Hippocampal formation (tissue), 2 donors: ENCODE measurements around the gene SNTA1.
"Not testable (repeated sequence)": the region's sequence is repeated elsewhere in the genome, so short reads cannot be mapped to it uniquely, and the experiment has no call there.

Experiments used
- DNase-seq, 2 donors: peaks; one replicate each; lab custom pipeline; 2025; lab: John Stamatoyannopoulos, UW

The SNTA1 gene

DNA sequence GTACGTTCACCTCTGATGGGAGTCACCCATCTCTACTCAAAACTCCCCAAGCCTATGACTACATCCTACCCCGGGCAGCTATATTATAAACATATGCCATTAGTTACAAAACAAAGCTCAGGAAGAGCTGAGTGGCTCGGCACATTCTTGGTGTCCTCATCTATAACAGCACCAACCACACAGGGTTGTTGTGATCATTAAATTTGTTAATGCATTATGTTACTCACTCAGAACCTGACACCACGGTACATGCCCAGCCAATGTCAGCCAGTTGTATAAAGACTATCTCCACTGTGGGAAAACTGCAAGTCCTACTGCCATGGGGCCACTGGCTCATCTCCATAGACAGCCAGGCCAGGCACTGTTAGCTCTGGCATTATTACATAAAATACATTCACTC, 50.0 kb downstream of the SNTA1 start:
- no peak for DNase-seq

DNA sequence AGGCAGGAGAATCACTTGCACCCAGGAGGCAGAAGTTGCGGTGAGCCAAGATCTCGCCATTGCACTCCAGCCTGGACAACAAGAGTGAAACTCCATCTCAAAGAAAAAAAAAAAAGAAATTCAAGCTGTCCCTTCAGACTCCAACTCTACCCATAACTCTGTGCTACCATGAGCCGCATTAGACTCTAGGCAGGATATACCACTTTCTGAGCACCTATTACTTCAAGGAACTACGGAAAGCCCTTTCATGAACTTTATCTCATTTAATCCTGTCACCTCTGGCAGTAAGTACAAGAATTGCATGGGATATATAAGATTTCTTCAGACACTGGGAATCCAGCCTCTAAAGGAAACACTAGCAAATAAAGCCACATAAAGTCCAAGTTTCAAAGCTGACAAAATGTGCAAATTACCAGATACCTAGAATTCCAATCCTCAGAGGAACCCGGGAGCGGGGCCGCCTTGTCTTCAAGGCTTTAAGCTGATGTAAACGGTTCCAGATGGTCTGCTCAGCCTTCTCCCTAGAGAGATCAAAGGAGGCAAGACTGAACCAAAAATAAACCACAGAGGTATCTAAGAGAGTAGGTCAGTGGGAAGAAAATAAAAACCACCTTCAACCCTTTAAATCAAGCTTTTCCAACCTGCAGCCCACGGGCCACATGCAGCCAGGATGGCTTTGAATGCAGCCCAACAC, 51.7 kb downstream of the SNTA1 start:
- no peak for DNase-seq

DNA sequence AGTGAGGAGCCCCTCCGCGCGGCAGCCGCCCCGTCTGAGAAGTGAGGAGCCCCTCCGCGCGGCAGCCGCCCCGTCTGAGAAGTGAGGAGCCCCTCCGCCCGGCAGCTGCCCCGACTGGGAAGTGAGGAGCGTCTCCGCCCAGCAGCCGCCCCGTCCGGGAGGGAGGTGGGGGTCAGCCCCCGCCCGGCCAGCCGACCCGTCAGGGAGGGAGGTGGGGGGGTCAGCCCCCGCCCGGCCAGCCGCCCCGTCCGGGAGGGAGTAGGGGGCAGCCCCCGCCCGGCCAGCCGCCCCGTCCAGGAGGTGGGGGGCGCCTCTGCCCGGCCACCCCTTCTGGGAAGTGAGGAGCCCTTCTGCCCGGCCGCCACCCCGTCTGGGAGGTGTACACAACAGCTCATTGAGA, 54.2 kb downstream of the SNTA1 start:
- DNase-seq, result not testable (repeated sequence)

DNA sequence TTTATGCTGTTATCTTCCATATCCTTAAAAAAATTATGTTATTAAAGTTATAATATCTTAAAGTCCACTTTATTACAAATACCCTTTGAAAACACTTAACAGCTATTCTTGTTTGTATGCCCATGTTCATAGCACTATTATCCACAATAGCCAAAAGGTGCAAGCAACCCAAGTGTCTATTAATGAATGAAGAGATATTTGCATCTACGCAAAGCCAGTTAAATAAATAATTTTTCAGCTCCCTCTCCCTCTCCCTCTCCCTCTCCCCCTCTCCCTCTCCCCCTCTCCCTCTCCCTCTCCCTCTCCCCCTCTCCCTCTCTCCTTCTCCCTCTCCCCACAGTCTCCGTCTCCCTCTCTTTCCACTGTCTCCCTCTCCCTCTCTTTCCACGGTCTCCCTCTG, 55.3 kb downstream of the SNTA1 start:
- DNase-seq, result no peak

DNA sequence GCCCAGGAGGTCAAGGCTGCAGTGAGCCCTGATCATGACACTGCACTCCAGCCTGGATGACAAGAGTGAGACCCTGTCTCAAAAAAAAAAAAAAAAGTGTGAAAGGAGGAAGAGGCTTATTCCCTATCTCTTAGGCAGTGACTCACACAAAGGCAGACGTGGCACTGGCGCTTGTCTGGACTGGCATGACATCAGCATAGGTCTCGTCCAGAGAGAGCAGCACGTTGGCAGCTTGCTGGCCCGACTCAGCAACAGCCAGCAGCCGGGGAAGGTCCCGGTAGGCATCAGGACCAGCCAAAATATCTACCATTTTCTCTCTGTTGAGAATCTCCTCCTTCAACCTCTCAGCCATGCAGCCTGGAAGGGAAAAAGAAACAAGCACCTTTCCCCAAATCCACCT, 56.4 kb downstream of the SNTA1 start:
- no peak for DNase-seq

DNA sequence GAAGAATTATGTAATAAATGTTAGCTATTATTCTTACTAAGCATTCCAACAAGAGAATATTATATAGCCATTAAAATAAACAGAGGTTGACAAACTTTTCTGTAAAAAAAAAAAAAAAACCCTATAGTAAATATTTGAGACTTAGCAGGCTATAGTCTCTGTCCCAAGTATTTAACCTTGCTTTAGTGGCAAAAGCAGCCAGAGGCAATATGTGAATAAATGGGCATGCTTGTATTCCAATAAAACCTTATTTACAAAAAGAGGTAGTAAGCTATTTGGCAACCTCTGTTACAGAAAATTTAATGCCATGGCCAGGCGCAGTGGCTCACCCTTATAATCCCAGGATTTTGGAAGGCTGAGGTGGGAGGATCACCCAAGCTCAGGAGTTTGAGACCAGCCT, 56.9 kb downstream of the SNTA1 start:
- DNase-seq, result no peak

DNA sequence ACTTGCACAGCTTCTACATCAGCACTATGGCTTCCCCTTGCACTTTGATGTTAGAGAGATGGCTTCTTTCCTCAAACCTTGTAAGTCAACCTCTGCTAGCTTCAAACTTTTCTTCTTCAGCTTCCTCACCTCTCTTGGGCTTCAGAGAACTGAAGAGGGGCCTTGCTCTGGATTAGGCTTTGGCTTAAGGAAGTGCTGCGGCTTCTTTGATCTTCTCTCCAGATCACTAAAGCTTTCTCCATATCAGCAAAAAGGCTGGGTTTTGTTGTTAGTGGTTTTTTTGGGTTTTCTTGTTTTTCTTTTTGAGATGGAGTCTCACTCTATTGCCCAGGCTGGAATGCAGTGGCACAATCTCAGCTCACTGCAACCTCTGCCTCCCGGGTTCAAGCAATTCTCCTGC, 66.2 kb downstream of the SNTA1 start:
- no peak for DNase-seq

DNA sequence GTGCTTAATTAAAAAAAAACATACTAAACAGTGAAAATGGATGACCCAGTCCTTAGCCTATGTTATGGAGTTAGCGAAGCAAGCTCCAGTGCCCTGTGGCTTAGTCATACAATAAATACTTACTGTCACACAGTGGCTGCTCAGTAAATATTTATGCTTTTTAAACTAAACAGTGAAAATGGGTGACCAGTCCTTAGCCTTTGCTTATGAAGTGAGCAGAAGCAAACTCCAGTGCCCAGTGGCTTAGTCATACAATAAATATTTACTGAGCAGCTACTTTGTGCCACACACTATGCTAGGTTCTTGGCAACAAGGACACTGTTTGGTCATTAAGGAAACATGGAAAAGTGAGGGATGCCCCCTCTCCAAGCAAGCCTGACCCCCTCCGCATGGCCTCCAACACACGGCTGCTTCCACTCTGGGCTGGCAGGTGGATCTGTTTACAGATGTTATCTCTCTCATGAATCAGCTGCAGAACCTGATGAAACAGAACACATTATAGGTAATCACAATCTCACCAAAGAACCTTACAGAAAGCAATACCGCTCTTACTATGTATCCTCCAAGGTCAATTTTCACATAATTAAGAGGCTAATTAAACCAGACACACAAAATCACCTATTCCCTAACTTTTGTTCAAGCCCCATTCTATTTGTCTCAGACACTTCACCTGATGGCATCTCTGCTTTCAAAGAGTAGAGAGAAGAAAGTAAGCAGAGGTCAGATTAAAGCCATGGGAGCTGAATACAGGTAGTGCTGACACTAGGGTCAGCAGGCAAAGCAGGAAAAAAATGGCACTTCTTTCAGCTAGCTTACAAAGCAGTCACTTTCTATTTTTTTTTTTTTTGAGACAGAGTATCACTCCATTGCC, 69.6 kb downstream of the SNTA1 start:
- DNase-seq, result no peak

DNA sequence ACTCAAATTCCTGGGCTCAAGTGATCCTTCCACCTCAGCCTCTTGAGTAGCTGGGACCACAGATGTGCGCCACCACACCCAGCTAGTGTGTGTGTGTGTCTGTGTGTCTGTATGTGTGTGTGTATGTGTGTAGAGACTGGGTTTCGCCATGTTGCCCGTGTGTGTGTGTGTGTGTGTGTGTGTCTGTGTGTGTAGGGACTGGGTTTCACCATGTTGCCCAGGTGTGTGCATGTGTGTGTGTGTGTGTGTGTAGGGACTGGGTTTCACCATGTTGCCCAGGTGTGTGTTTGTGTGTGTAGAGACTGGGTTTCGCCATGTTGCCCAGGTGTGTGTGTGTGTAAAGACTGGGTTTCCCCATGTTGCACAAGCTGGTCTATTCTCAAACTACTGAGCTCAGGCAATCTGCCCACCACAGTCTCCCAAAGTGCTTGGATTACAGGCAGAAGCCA, 70.5 kb downstream of the SNTA1 start:
- no peak for DNase-seq

DNA sequence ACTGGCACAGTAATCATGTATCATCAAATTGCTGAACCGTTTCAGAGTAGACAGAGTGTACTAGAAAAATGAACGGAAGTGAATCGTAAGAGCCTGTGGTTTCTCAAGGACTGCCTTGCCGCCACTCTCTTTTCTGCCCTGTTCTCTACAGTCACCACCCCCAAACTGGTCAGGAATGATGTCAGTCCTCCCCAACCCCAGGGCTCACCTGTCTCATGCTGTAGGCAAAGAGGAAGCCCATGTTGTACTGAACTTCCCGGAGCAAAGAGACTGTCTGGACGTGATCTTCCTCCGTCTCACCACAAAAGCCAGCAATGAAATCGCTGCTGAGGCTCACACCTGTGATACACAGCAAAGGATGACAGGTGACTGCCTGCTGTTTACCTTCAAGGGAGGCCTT, 73.3 kb downstream of the SNTA1 start:
- no peak for DNase-seq

DNA sequence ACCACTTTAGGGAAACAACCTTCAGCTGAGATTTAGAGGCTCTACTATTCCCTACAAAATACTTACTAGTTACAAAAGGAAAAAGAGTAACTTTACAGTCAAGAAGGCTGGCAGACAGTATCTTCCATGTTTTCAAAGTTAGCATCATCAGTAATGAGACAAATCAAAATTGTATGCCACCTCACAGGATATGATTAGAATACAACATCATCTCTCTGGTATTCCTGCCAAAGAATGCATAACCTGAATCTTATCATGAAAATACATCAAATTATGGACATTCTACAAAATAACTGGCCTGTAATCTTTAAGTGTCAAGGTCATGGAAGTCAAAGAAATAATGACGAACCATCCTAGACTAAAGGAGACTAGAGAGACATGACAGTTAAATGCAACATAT, 80.7 kb downstream of the SNTA1 start:
- DNase-seq, result no peak

DNA sequence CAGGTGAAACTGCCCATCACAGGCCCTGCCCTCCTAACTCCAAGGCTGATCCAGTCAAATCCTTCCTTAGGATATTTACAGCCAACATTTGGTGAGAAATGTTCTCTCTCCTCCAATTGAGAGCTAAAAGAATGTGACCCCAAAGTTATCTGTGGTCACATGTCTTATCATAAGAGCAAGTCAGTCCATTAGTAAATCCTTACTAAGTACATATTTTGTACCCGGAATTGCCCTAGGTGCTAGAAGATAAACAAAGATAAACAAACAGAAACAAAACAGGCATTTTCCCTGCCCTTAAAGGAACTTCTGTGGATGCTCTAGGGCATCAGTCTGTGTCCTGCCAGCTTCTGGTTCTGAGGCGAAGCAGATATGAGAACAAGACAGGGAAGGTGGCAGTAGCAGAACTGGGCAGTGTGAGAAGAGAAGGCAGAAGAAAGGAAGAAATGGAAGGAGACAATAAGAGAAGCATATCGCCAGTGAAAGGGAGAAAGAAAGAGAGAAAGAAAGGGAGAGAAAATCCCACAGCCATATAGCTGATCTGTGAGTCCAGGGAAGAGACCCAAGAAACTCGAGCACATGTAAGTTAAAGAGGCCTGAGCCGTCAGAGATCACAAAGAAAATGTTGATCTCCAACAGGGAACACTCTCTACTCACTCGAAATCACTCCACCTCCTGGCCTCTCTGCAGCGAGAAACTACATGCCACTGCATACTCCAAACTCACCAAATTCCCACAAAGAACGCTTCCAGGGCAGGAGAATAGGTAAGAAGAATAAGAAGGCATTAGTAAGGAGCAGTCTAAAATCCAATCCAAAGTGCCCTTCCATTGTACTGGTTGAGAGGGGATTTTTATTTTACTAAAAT, 83.9 kb downstream of the SNTA1 start:
- no peak for DNase-seq
